Neural crest cell (in vitro differentiated cells): Measurements from ENCODE around the gene ATP9B. TPM values are rescaled to one million over a fixed set of nuclear protein-coding genes. Genes with fewer than 3 reads are reported as not detected.

ENCODE experiments used
- DNase-seq: peaks from one replicate; pipeline ENCODE4 v3.0.0; 2021; ENCODE audit warnings: low read depth, mixed read lengths, low spot score
- H3K27ac Mint-ChIP-seq: one replicate; pipeline ENCODE4 v1.8.0; 2021; ENCODE audit warnings: mild to moderate bottlenecking, mixed read lengths; ENCODE audit not compliant: unreplicated experiment
- H3K27me3 Mint-ChIP-seq: 2 replicates; pipeline ENCODE4 v1.8.0; 2021; ENCODE audit warnings: low read depth, mild to moderate bottlenecking, mixed read lengths
- H3K36me3 Mint-ChIP-seq: 2 replicates; pipeline ENCODE4 v1.8.0; 2021; ENCODE audit warnings: low read depth, mild to moderate bottlenecking, mixed read lengths
- H3K4me1 Mint-ChIP-seq: 2 replicates; pipeline ENCODE4 v1.8.0; 2021; ENCODE audit warnings: mixed read lengths
- H3K4me3 Mint-ChIP-seq: one replicate; pipeline ENCODE4 v1.8.0; 2021; ENCODE audit warnings: mild to moderate bottlenecking, mixed read lengths
- H3K9me3 Mint-ChIP-seq: 2 replicates; pipeline ENCODE4 v1.8.0; 2021; ENCODE audit warnings: mixed read lengths
- CTCF ChIP-seq: fragments of 200-600 bp; sonication (generic); conservative IDR thresholded peaks from 2 replicates; pipeline ENCODE4 v1.5.0; 2021; ENCODE audit warnings: antibody characterized with exemption, mild to moderate bottlenecking
- total RNA-seq: library from RNA; stranded (reverse); gene quantifications from 2 replicates; pipeline ENCODE4 v1.2.1, GENCODE V29; 2021

The ATP9B gene
- total RNA-seq, 1 donor from 2014 or later = 32.9 TPM

DNA sequence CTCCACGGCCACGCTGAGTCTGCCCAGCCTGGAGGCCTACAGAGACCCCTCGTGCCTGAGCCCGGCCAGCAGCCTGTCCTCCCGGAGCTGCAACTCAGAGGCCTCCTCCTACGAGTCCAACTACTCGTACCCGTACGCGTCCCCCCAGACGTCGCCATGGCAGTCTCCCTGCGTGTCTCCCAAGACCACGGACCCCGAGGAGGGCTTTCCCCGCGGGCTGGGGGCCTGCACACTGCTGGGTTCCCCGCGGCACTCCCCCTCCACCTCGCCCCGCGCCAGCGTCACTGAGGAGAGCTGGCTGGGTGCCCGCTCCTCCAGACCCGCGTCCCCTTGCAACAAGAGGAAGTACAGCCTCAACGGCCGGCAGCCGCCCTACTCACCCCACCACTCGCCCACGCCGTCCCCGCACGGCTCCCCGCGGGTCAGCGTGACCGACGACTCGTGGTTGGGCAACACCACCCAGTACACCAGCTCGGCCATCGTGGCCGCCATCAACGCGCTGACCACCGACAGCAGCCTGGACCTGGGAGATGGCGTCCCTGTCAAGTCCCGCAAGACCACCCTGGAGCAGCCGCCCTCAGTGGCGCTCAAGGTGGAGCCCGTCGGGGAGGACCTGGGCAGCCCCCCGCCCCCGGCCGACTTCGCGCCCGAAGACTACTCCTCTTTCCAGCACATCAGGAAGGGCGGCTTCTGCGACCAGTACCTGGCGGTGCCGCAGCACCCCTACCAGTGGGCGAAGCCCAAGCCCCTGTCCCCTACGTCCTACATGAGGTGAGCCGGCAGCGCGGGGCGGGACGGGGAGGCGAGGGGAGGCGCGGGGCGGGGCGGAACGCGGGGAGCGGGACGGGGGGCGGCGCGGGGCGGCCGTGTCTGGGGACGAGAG lies 341.8 kb downstream of the ATP9B start:
- no peak for TF ChIP-seq CTCF
- no peaks in the 10 kb centered on the region for H3K36me3 Mint-ChIP-seq

DNA sequence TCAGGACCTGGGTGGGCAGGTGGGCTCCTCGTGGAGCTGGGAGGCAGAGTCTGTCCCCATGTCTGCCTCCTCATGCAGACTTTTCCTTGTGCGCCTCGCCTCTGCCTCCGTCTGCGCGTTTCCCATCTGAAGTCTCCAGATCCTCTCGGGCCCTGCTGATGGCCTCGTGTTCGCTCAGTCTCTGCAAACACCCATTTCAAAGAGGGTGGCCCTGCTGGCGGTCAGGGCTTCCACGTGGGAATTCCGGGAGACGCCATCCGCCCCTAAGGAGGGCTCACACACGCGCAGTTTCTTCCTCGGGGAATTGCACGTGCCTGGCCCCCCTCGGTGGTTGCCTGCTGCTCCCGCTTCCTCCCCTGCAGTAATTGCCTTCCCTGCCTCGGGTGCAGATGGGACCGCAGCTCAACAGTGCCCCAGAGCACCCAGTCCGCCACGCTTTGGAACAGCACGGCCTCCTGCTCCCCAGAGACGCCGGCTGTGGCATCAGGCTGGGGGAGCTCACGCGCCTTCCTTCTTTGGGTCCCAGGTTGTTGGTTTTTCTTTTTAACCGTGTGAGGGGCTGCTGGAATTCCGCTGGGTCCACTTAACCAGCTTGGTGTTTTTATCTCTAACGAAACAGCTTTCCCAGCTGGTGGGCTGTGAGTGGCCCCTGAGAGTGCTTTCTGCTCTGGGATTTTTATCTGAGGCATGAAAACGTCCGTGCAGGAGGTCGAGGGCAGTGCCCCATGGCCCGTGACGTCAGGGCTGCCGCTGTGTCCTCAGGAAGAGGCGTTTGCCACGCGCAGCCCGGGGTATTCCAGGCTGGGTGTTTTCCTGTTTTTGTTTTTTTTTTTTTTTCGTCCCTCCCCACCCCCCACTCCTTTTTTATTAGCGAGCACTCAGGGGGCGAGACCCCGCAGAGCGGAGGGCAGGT lies 342.7 kb downstream of the ATP9B start:
- H3K36me3 Mint-ChIP-seq = no peaks in the 10 kb centered on the region
- no peaks in the 10 kb centered on the region for H3K9me3 Mint-ChIP-seq
- H3K4me3 Mint-ChIP-seq = no peak overlapping the region
- H3K27ac Mint-ChIP-seq = no peak overlapping the region
- peaks cover 19% of the 10 kb centered on the region for H3K4me1 Mint-ChIP-seq
- no peak for TF ChIP-seq CTCF
- H3K27me3 Mint-ChIP-seq = no peaks in the 10 kb centered on the region
- DNase-seq = no peak

More for the DNA sequence above, 341.8 kb downstream of the ATP9B start:
- no peak overlapping the region for H3K27ac Mint-ChIP-seq
- H3K27me3 Mint-ChIP-seq = no peaks in the 10 kb centered on the region
- no peak overlapping the region for H3K4me3 Mint-ChIP-seq
- H3K4me1 Mint-ChIP-seq = peaks cover 24% of the 10 kb centered on the region
- peaks cover 5% of the 10 kb centered on the region for H3K9me3 Mint-ChIP-seq
- no peak for DNase-seq

- DNase-seq = no peak
- Mint-ChIP-seq H3K27me3 (no peaks in the 10 kb centered on the region), H3K27ac (no peak overlapping the region), H3K4me1 (peaks cover 19% of the 10 kb centered on the region), H3K4me3 (no peak overlapping the region), H3K36me3 (no peaks in the 10 kb centered on the region), H3K9me3 (no peaks in the 10 kb centered on the region)
- TF ChIP-seq CTCF = no peak
Measured at GRCh38 chr18:79413025-79413424, 343.8 kb downstream of the ATP9B start.

GRCh38 chr18:79413426-79413825 lies 344.2 kb downstream of the ATP9B start:
- Mint-ChIP-seq H3K27me3 (no peaks in the 10 kb centered on the region), H3K4me3 (no peak overlapping the region), H3K4me1 (peaks cover 19% of the 10 kb centered on the region), H3K36me3 (no peaks in the 10 kb centered on the region), H3K27ac (no peak overlapping the region), H3K9me3 (no peaks in the 10 kb centered on the region)
- no peak for DNase-seq
- no peak for TF ChIP-seq CTCF

DNA sequence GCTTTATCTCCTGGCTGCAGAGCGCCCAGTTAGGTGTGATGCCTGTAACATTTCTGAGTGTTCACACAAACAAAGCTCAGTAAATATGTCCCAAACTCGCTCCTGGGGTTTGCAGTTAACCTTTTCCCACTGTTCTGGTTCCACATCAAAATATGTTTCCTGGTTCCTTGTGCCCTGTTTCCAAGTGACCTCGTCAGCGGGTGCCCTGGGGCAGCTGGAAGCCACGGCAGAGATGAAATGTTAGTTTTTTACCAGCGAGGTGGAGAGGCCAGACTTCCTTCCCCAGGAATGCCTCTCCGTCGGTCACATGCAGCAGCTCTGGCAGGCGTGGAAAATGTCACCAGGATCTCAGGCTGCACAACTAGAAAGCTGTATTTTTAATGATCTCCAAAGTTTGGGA lies 344.7 kb downstream of the ATP9B start:
- no peak overlapping the region for H3K4me3 Mint-ChIP-seq
- no peak overlapping the region for H3K27ac Mint-ChIP-seq
- no peak for TF ChIP-seq CTCF
- DNase-seq = no peak
- H3K36me3 Mint-ChIP-seq = no peaks in the 10 kb centered on the region
- no peaks in the 10 kb centered on the region for H3K9me3 Mint-ChIP-seq
- H3K4me1 Mint-ChIP-seq = peaks cover 19% of the 10 kb centered on the region
- H3K27me3 Mint-ChIP-seq = no peaks in the 10 kb centered on the region
